Spleen (tissue), 7 donors: ENCODE data around the gene S1PR5.

ENCODE experiments used
- POLR2A ChIP-seq, 3 donors: fragments of 450-650 bp; IDR thresholded peaks; one replicate each; pipeline ENCODE4 v1.5.1; 2017; ENCODE audit warnings: antibody characterized with exemption in 3 of 3, mild to moderate bottlenecking in 1 of 3
- TF ChIP-seq, protein P1 (sequence below), 11 experiments: fragments of 200-600 bp in 7 of 11; fragments of 450-650 bp in 4 of 11; sonication (generic) in 4 of 11; IDR thresholded peaks in 8 of 11; conservative IDR thresholded peaks in 3 of 11; 1 replicate in 7 of 11; 2 replicates in 4 of 11; pipeline versions ENCODE4 v1.4.0 to v1.8.0; 2016 to 2021; ENCODE audit warnings: antibody characterized with exemption in 11 of 11, inconsistent platforms in 4 of 11, mild to moderate bottlenecking in 1 of 11
- donor health status: DM: no; HTN: no; CAD: no; lungs with moderate emphysema.
- donor health status: DM: no; HTN: no; CAD: no.
- donor health status: DM: no; HTN: no; CAD: no.

DNA sequence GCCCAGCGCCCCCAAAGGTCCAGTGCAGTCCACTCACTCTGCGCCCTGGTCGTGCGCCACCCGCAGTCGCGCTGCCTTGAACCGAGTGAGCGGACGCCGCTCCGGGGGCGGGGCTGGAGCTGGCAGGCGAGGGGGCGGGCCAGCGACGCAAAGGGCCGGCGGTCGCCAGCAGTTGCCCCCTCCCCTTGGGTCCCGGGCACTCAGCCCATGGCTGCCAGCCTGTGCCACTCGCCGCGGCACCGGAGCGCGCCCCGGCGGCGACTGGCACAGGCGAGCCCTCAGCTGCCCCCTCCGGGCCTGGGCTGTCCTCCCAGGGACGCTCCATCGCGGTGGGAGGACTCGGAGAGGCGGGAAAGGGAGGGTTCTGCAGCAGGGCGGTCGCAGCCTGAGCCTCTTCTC lies at the start of gene S1PR5:
- TF ChIP-seq, protein P1, sequence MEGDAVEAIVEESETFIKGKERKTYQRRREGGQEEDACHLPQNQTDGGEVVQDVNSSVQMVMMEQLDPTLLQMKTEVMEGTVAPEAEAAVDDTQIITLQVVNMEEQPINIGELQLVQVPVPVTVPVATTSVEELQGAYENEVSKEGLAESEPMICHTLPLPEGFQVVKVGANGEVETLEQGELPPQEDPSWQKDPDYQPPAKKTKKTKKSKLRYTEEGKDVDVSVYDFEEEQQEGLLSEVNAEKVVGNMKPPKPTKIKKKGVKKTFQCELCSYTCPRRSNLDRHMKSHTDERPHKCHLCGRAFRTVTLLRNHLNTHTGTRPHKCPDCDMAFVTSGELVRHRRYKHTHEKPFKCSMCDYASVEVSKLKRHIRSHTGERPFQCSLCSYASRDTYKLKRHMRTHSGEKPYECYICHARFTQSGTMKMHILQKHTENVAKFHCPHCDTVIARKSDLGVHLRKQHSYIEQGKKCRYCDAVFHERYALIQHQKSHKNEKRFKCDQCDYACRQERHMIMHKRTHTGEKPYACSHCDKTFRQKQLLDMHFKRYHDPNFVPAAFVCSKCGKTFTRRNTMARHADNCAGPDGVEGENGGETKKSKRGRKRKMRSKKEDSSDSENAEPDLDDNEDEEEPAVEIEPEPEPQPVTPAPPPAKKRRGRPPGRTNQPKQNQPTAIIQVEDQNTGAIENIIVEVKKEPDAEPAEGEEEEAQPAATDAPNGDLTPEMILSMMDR (IDR thresholded peaks at IDR 0.05 in 8 of 11, conservative IDR thresholded peaks at IDR 0.05 in 3 of 11) = no peak
- no peak for TF ChIP-seq POLR2A (IDR thresholded peaks at IDR 0.05)
